ENCODE results near the gene DKKL1. TPM values are rescaled to one million over a fixed set of nuclear protein-coding genes. Genes with fewer than 3 reads are reported as not detected.

DKKL1 gene
- total and polyA plus RNA-seq, 12 donors: 0.20 to 0.54 (median 0.24) TPM; not detected in 8

GRCh38 chr19:49342291-49342721, 21.4 kb upstream of the DKKL1 start:
- WGBS, 2 donors: 93 to 94% methylated on average over 11 of the region's 11 CpGs
- ATAC-seq (no peak), DNase-seq (no peak)
- no peak for TF ChIP-seq CTCF (IDR thresholded peaks at IDR 0.05)
- no peaks in the 10 kb centered on the region for H3K27me3 ChIP-seq
- intact Hi-C loops (cut with DNase I): no loop called here
- H3K4me3 ChIP-seq: no peak overlapping the region
- H3K4me1 ChIP-seq: peaks cover 2 to 32% (median 24%) of the 10 kb centered on the region in 9 donors
- H3K36me3 ChIP-seq: peaks cover 0 to 92% (median 52%) of the 10 kb centered on the region in 9 donors
- H3K27ac ChIP-seq: no peak overlapping the region
- no peaks in the 10 kb centered on the region for H3K9me3 ChIP-seq

- intact Hi-C loops (cut with DNase I): no loop called here
- H3K27me3 ChIP-seq: no peaks in the 10 kb centered on the region
- no peak overlapping the region for H3K27ac ChIP-seq
- no peak for DNase-seq
- peaks cover 2 to 32% (median 24%) of the 10 kb centered on the region in 9 donors for H3K4me1 ChIP-seq
- no peak overlapping the region for H3K4me3 ChIP-seq
- TF ChIP-seq CTCF (IDR thresholded peaks at IDR 0.05): no peak
- WGBS, 2 donors: 96% methylated on average over 6 of the region's 7 CpGs
- no peak for ATAC-seq
- H3K9me3 ChIP-seq: no peaks in the 10 kb centered on the region
- H3K36me3 ChIP-seq: peaks cover 0 to 92% (median 61%) of the 10 kb centered on the region in 9 donors
Measured at GRCh38 chr19:49343123-49343522, 20.6 kb upstream of the DKKL1 start.

GRCh38 chr19:49344505-49345423, 18.9 kb upstream of the DKKL1 start:
- Histone ChIP-seq H3K36me3 (peaks cover 0 to 92% (median 76%) of the 10 kb centered on the region in 9 donors), H3K9me3 (no peaks in the 10 kb centered on the region), H3K4me1 (peaks cover 0 to 17% (median 13%) of the 10 kb centered on the region in 9 donors), H3K27me3 (no peaks in the 10 kb centered on the region), H3K27ac (no peak overlapping the region), H3K4me3 (no peak overlapping the region)
- TF ChIP-seq CTCF (IDR thresholded peaks at IDR 0.05): no peak
- intact Hi-C loops (cut with DNase I): no loop called here
- no peak for ATAC-seq
- WGBS, 2 donors: 80 to 84% methylated on average over 11 of the region's 11 CpGs
- no peak for DNase-seq

- no peak for TF ChIP-seq CTCF (IDR thresholded peaks at IDR 0.05)
- Histone ChIP-seq H3K4me3 (no peak overlapping the region), H3K27me3 (no peaks in the 10 kb centered on the region), H3K27ac (no peak overlapping the region), H3K36me3 (peaks cover 0 to 100% (median 76%) of the 10 kb centered on the region in 9 donors), H3K9me3 (no peaks in the 10 kb centered on the region), H3K4me1 (no peaks in the 10 kb centered on the region)
- DNase-seq: no peak
- intact Hi-C loops (cut with DNase I): no loop called here
- ATAC-seq: peak in 5 of 8 donors; percentile 5 to 14 (median 9)
- WGBS, 2 donors: 96 to 97% methylated on average over 15 of the region's 15 CpGs
Measured at GRCh38 chr19:49347191-49347590, 16.5 kb upstream of the DKKL1 start.
